IPS DF 6.9 (cell line): ENCODE measurements around the gene ACCS.

Experiments
- DNase-seq: peaks from one replicate; pipeline ENCODE4 v3.0.0-alpha.2; 2013; ENCODE audit warnings: low read depth, low spot score
- H3K27ac ChIP-seq: one replicate; pipeline ENCODE4 v1.5.1; 2013; ENCODE audit warnings: low read length, control low read depth
- H3K27me3 ChIP-seq: 2 replicates; pipeline ENCODE4 v1.6.1; 2013; ENCODE audit warnings: mild to moderate bottlenecking, low read length; ENCODE audit not compliant: control insufficient read depth, insufficient read depth
- H3K36me3 ChIP-seq: 2 replicates; pipeline ENCODE4 v1.6.1; 2013; ENCODE audit warnings: low read length; ENCODE audit not compliant: control insufficient read depth, insufficient read depth
- H3K4me1 ChIP-seq: 2 replicates; pipeline ENCODE4 v1.6.1; 2013; ENCODE audit warnings: low read length; ENCODE audit not compliant: control insufficient read depth, insufficient read depth
- H3K4me3 ChIP-seq: 2 replicates; pipeline ENCODE4 v1.5.1; 2013; ENCODE audit warnings: mild to moderate bottlenecking, low read length
- H3K9me3 ChIP-seq: 2 replicates; pipeline ENCODE4 v1.6.1; 2013; ENCODE audit warnings: low read length, inconsistent platforms; ENCODE audit not compliant: control insufficient read depth, insufficient read depth
- WGBS: extraction: QIAGEN DNeasy Blood & Tissue Kit; methylation state at CpG from one replicate; pipeline ENCODE4 v1.1.7; 2013; ENCODE audit warnings: mixed read lengths, missing lambda C conversion rate; ENCODE audit not compliant: insufficient read length, insufficient coverage; 5-methylcytosine and 5-hydroxymethylcytosine counted together

Gene ACCS

DNA sequence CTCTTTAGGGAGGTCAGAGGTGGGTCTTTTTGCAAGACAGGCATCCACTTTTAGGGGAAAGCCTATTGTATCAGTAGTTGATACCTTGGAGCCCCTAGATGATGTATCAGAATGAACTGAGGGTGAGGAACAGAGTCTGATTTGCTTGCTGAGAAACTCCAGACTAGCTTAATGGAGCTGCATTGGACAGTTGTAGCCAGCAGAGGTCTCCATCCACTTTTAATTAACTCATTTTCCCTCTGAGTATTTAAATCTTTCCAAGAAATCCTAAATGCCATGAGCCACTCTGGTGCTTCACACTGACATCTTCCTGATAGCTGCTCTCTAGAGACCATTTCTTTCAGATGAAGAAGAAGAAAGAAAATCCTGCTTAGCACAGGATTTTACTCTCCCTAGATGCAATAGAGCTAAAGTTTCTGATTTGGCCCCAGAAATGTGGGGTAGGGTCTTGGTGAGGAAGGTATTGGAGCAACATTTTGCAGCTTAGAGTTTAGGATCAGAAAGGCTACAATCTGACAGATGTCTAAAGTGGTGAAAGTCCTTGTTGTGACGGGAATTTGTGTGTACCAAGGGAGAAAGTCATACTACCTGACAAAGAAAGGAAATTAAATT lies 67.4 kb downstream of the ACCS start:
- peak; percentile 9 for DNase-seq
- no peaks in the 10 kb centered on the region for H3K36me3 ChIP-seq
- WGBS, result no CpG with 5 or more reads among the region's 1 CpG
- H3K4me1 ChIP-seq, result no peaks in the 10 kb centered on the region
- no peaks in the 10 kb centered on the region for H3K27me3 ChIP-seq
- no peak overlapping the region for H3K27ac ChIP-seq
- no peak overlapping the region for H3K4me3 ChIP-seq
- H3K9me3 ChIP-seq, result no peaks in the 10 kb centered on the region
